GM23248 (cell line): ENCODE measurements around the gene CKS1B. TPM values are rescaled to one million over a fixed set of nuclear protein-coding genes. Genes with fewer than 3 reads are reported as not detected.

Experiments used
- DNase-seq: peaks from one replicate; pipeline ENCODE4 v3.0.0-alpha.2; 2015
- H2AFZ ChIP-seq: fragments of 200-600 bp; sonication (generic); 2 replicates; pipeline ENCODE4 v1.6.1; 2016; ENCODE audit warnings: antibody characterized with exemption
- H3F3A ChIP-seq: fragments of 200-600 bp; sonication (generic); 2 replicates; pipeline ENCODE4 v1.6.1; 2016; ENCODE audit warnings: mild to moderate bottlenecking, antibody characterized with exemption, mixed run types; ENCODE audit not compliant: insufficient read depth
- H3K27ac ChIP-seq: fragments of 200-600 bp; sonication (generic); 2 replicates; pipeline ENCODE4 v1.5.1; 2016; ENCODE audit warnings: mild to moderate bottlenecking
- H3K27me3 ChIP-seq: fragments of 200-600 bp; sonication (generic); replicated peaks from 2 replicates; pipeline ENCODE4 v1.6.1; 2016; ENCODE audit warnings: mild to moderate bottlenecking; ENCODE audit not compliant: insufficient read depth
- H3K36me3 ChIP-seq: fragments of 200-600 bp; sonication (generic); 2 replicates; pipeline ENCODE4 v1.6.1; 2016; ENCODE audit warnings: low read depth, mild to moderate bottlenecking
- H3K4me1 ChIP-seq: fragments of 200-600 bp; sonication (generic); 2 replicates; pipeline ENCODE4 v1.6.1; 2016; ENCODE audit warnings: mild to moderate bottlenecking; ENCODE audit not compliant: insufficient read depth
- H3K4me2 ChIP-seq: fragments of 200-600 bp; sonication (generic); one replicate; pipeline ENCODE4 v1.6.1; 2016; ENCODE audit warnings: mild to moderate bottlenecking; ENCODE audit not compliant: unreplicated experiment
- H3K4me3 ChIP-seq: fragments of 200-600 bp; sonication (generic); 2 replicates; pipeline ENCODE4 v1.5.1; 2016; ENCODE audit warnings: mild to moderate bottlenecking
- H3K79me2 ChIP-seq: fragments of 200-600 bp; sonication (generic); 2 replicates; pipeline ENCODE4 v1.6.1; 2016; ENCODE audit warnings: mild to moderate bottlenecking; ENCODE audit not compliant: insufficient read depth
- H3K9ac ChIP-seq: fragments of 200-600 bp; sonication (generic); 2 replicates; pipeline ENCODE4 v1.6.1; 2016; ENCODE audit warnings: mild to moderate bottlenecking
- H3K9me2 ChIP-seq: fragments of 200-600 bp; sonication (generic); 2 replicates; pipeline ENCODE4 v1.6.1; 2016; ENCODE audit warnings: mixed run types, mild to moderate bottlenecking, moderate library complexity; ENCODE audit not compliant: insufficient read depth
- H3K9me3 ChIP-seq: fragments of 200-600 bp; sonication (generic); one replicate; pipeline ENCODE4 v1.6.1; 2017; ENCODE audit warnings: low read depth
- H4K20me1 ChIP-seq: fragments of 200-600 bp; sonication (generic); 2 replicates; pipeline ENCODE4 v1.6.0; 2016; ENCODE audit not compliant: insufficient read depth
- EZH2 ChIP-seq: fragments of 200-600 bp; sonication (generic); IDR thresholded peaks from 2 replicates; pipeline ENCODE4 v1.6.1; 2018; ENCODE audit warnings: antibody characterized with exemption, mild to moderate bottlenecking; ENCODE audit not compliant: insufficient read depth, poor library complexity, severe bottlenecking
- EZH2phosphoT487 ChIP-seq: fragments of 200-600 bp; sonication (generic); IDR thresholded peaks from 2 replicates; pipeline ENCODE4 v1.6.1; 2018; ENCODE audit warnings: antibody characterized with exemption, moderate library complexity, mild to moderate bottlenecking, low read depth; ENCODE audit not compliant: insufficient read depth
- WGBS, 2 experiments: methylation state at CpG; one replicate each; pipeline ENCODE4 v1.1.6; 2015 to 2017; ENCODE audit warnings: low lambda C conversion rate in 2 of 2, low coverage in 1 of 2; ENCODE audit errors: missing lambda C conversion rate in 2 of 2; 5-methylcytosine and 5-hydroxymethylcytosine counted together
- in situ Hi-C: fragments of 300-500 bp; cut with MboI; formaldehyde crosslinking; loops from 2 replicates; pipeline ENCODE4 v1.15.0; 2020
- polyA plus RNA-seq: library from polyadenylated mRNA; unstranded; fragments of >200 nt; fragmentation: Nextera tagmentation; extraction: Ambion mirVana; gene quantifications from 2 replicates; pipeline ENCODE4 v1.2.1, GENCODE V29; 2016
- total RNA-seq: library from RNA; depleted of rRNA; stranded (reverse); fragments of >200 nt; shearing (Covaris generic); gene quantifications from 2 replicates; pipeline ENCODE4 v1.2.3, GENCODE V29; 2014

CKS1B gene
- total and polyA plus RNA-seq, 2 experiments from 2014 or later, result 45.6 to 119 TPM

DNA sequence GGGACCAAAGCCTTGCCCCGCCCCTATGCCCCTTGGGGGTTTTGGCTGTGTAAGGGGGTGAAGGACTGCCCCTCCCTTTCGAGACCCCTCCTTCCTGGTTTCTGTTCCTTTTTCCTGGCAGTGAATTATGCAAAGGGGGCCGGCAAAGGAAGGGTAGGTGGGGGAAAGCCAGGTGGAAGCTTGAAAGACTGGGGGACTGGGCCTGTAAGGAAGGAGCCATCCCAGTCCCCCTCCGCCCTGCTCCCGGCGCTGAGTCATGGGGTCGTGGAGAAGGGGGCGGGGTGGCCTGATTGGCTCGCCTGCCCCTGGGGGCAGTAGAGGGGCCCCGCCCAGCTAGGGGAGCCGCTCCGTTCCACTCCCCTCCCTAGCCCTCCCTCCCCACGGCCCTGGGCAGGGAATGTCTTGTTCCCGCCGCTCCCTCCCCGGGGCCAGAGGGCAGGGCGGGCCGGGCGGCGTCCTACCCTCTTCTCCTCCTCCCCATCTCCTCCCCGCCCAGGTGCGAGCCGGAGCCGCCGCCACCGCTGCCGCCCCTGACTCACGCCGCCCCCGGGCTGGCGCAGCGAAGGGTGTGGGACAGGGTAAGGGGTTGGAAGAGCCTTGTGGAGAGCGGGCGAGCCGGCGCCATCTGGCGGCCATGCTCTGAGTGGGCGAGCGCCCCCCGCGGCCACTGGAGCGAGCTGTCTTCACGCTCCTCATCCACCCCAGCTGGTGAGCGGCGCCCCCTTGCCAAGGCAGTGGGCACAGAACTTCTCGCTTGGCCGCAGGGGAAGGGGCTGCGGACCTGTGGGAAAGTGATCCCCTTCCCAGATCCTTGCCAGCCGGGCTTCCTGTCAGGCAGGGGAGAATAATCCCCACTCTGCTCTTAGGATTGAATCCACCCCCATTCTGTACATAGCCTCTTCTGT, 42.8 kb downstream of the CKS1B start:
- Histone ChIP-seq H3K36me3 (no peaks in the 10 kb centered on the region), H3K27me3 (no peaks in the 10 kb centered on the region), H3F3A (no peaks in the 10 kb centered on the region), H4K20me1 (no peaks in the 10 kb centered on the region), H3K4me1 (peaks cover 15% of the 10 kb centered on the region), H3K9me3 (no peaks in the 10 kb centered on the region), H2AFZ (peak overlapping the region; percentile 47; the same call in 1 of the 2 replicates), H3K9me2 (no peaks in the 10 kb centered on the region), H3K4me2 (peak overlapping the region; percentile 58), H3K4me3 (peak overlapping the region; percentile 64), H3K9ac (peak overlapping the region; percentile 53), H3K27ac (peak overlapping the region; percentile 49), H3K79me2 (no peaks in the 10 kb centered on the region)
- in situ Hi-C loops, result no loop called here
- 2 to 3% methylated on average over 22 to 48 of the region's 49 CpGs for WGBS, 2 experiments
- DNase-seq, result peak; percentile 91
- no peak for TF ChIP-seq EZH2phosphoT487
- TF ChIP-seq EZH2, result no peak

GRCh38 chr1:155017946-155018316, 43.5 kb downstream of the CKS1B start:
- peak overlapping the region; percentile 64 for H3K4me3 ChIP-seq
- H3K9me3 ChIP-seq, result no peaks in the 10 kb centered on the region
- no peaks in the 10 kb centered on the region for H3F3A ChIP-seq
- no peaks in the 10 kb centered on the region for H3K36me3 ChIP-seq
- H3K27me3 ChIP-seq, result no peaks in the 10 kb centered on the region
- DNase-seq, result no peak
- H2AFZ ChIP-seq, result peak overlapping the region; percentile 47; the same call in 1 of the 2 replicates
- WGBS, 2 experiments, result 67 to 71% methylated on average over 6 of the region's 6 CpGs
- H4K20me1 ChIP-seq, result no peaks in the 10 kb centered on the region
- no peak for TF ChIP-seq EZH2phosphoT487
- TF ChIP-seq EZH2, result no peak
- peak overlapping the region; percentile 58 for H3K4me2 ChIP-seq
- no peaks in the 10 kb centered on the region for H3K79me2 ChIP-seq
- no peaks in the 10 kb centered on the region for H3K9me2 ChIP-seq
- peak overlapping the region; percentile 53 for H3K9ac ChIP-seq
- in situ Hi-C loops, result no loop called here
- H3K27ac ChIP-seq, result no peak overlapping the region
- peaks cover 16% of the 10 kb centered on the region for H3K4me1 ChIP-seq

GRCh38 chr1:155018617-155019348, 44.3 kb downstream of the CKS1B start:
- H3K36me3 ChIP-seq, result no peaks in the 10 kb centered on the region
- no peak overlapping the region for H3K4me2 ChIP-seq
- no peak overlapping the region for H3K4me3 ChIP-seq
- H3K27me3 ChIP-seq, result no peaks in the 10 kb centered on the region
- in situ Hi-C loops, result no loop called here
- H3K79me2 ChIP-seq, result no peaks in the 10 kb centered on the region
- no peaks in the 10 kb centered on the region for H3K9me3 ChIP-seq
- H4K20me1 ChIP-seq, result no peaks in the 10 kb centered on the region
- no peak overlapping the region for H3K27ac ChIP-seq
- 97 to 99% methylated on average over 7 to 8 of the region's 8 CpGs for WGBS, 2 experiments
- H3K4me1 ChIP-seq, result peaks cover 16% of the 10 kb centered on the region
- no peaks in the 10 kb centered on the region for H3F3A ChIP-seq
- DNase-seq, result no peak
- no peak overlapping the region for H3K9ac ChIP-seq
- no peaks in the 10 kb centered on the region for H3K9me2 ChIP-seq
- TF ChIP-seq EZH2phosphoT487 (no peak), EZH2 (no peak)
- no peak overlapping the region for H2AFZ ChIP-seq

- no peaks in the 10 kb centered on the region for H3K9me3 ChIP-seq
- H3K9me2 ChIP-seq, result no peaks in the 10 kb centered on the region
- H3K9ac ChIP-seq, result no peak overlapping the region
- no peaks in the 10 kb centered on the region for H3K27me3 ChIP-seq
- TF ChIP-seq EZH2phosphoT487, result no peak
- no peak for TF ChIP-seq EZH2
- no peaks in the 10 kb centered on the region for H3F3A ChIP-seq
- no peak for DNase-seq
- H3K4me3 ChIP-seq, result no peak overlapping the region
- no peak overlapping the region for H3K4me2 ChIP-seq
- in situ Hi-C loops, result no loop called here
- no peak overlapping the region for H2AFZ ChIP-seq
- no peaks in the 10 kb centered on the region for H4K20me1 ChIP-seq
- 77% methylated on average over 11 of the region's 11 CpGs for WGBS, 2 experiments
- no peaks in the 10 kb centered on the region for H3K36me3 ChIP-seq
- H3K79me2 ChIP-seq, result no peaks in the 10 kb centered on the region
- peaks cover 16% of the 10 kb centered on the region for H3K4me1 ChIP-seq
- H3K27ac ChIP-seq, result no peak overlapping the region
These were observed 45.1 kb downstream of the CKS1B start for GRCh38 chr1:155019377-155020245.
